ENCODE results near the gene CARNS1. TPM values are rescaled to one million over a fixed set of nuclear protein-coding genes. Genes with fewer than 3 reads are reported as not detected.

Gene CARNS1
- total and polyA plus RNA-seq, 4 donors, result 0.05 to 0.19 (median 0.10) TPM

- H3K4me3 ChIP-seq (ENCODE audit: low read depth in 1 of 3, low read length in 3 of 3), result no peak overlapping the region
- peaks cover 20 to 36% (median 22%) of the 10 kb centered on the region in 4 donors for H3K36me3 ChIP-seq (ENCODE audit: control insufficient read depth in 4 of 4, insufficient read depth in 3 of 4, low read depth in 1 of 4, low read length in 3 of 4)
- H3K9me3 ChIP-seq (ENCODE audit: control insufficient read depth in 4 of 4, low read length in 3 of 4), result no peaks in the 10 kb centered on the region
- no peak for DNase-seq (ENCODE audit: low spot score)
- WGBS, result 89% methylated on average over 6 of the region's 6 CpGs
- H3K4me1 ChIP-seq (ENCODE audit: control insufficient read depth in 4 of 4, insufficient read depth in 4 of 4, low read length in 3 of 4), result peaks cover 8 to 37% (median 21%) of the 10 kb centered on the region in 4 donors
- H3K9ac ChIP-seq (ENCODE audit: low read depth in 1 of 2, low read length in 2 of 2), result no peak overlapping the region
- no peaks in the 10 kb centered on the region for H3K27me3 ChIP-seq (ENCODE audit: control insufficient read depth in 4 of 4, insufficient read depth in 4 of 4, low read length in 3 of 4)
- TF ChIP-seq GABPA (IDR thresholded peaks at IDR 0.05 in 1 of 2, conservative IDR thresholded peaks at IDR 0.05 in 1 of 2), result no peak
- no peak for TF ChIP-seq ATF3 (IDR thresholded peaks at IDR 0.05)
- TF ChIP-seq, protein P1, sequence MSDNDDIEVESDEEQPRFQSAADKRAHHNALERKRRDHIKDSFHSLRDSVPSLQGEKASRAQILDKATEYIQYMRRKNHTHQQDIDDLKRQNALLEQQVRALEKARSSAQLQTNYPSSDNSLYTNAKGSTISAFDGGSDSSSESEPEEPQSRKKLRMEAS (IDR thresholded peaks at IDR 0.05), result no peak
- TF ChIP-seq, protein P2, sequence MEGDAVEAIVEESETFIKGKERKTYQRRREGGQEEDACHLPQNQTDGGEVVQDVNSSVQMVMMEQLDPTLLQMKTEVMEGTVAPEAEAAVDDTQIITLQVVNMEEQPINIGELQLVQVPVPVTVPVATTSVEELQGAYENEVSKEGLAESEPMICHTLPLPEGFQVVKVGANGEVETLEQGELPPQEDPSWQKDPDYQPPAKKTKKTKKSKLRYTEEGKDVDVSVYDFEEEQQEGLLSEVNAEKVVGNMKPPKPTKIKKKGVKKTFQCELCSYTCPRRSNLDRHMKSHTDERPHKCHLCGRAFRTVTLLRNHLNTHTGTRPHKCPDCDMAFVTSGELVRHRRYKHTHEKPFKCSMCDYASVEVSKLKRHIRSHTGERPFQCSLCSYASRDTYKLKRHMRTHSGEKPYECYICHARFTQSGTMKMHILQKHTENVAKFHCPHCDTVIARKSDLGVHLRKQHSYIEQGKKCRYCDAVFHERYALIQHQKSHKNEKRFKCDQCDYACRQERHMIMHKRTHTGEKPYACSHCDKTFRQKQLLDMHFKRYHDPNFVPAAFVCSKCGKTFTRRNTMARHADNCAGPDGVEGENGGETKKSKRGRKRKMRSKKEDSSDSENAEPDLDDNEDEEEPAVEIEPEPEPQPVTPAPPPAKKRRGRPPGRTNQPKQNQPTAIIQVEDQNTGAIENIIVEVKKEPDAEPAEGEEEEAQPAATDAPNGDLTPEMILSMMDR (IDR thresholded peaks at IDR 0.05; ENCODE audit: low read depth, low read length, missing input control), result no peak
- no peak for TF ChIP-seq RAD21 (IDR thresholded peaks at IDR 0.05)
- TF ChIP-seq TAF1 (conservative IDR thresholded peaks at IDR 0.05), result no peak
- TF ChIP-seq YY1 (IDR thresholded peaks at IDR 0.05), result no peak
- TF ChIP-seq HNF4G (IDR thresholded peaks at IDR 0.05), result no peak
- TF ChIP-seq FOXA1 (IDR thresholded peaks at IDR 0.05), result no peak
- TF ChIP-seq, protein P3, sequence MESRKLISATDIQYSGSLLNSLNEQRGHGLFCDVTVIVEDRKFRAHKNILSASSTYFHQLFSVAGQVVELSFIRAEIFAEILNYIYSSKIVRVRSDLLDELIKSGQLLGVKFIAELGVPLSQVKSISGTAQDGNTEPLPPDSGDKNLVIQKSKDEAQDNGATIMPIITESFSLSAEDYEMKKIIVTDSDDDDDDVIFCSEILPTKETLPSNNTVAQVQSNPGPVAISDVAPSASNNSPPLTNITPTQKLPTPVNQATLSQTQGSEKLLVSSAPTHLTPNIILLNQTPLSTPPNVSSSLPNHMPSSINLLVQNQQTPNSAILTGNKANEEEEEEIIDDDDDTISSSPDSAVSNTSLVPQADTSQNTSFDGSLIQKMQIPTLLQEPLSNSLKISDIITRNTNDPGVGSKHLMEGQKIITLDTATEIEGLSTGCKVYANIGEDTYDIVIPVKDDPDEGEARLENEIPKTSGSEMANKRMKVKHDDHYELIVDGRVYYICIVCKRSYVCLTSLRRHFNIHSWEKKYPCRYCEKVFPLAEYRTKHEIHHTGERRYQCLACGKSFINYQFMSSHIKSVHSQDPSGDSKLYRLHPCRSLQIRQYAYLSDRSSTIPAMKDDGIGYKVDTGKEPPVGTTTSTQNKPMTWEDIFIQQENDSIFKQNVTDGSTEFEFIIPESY (IDR thresholded peaks at IDR 0.05), result no peak
- no peak for TF ChIP-seq REST (IDR thresholded peaks at IDR 0.05)
- TF ChIP-seq NR2F2 (IDR thresholded peaks at IDR 0.05), result no peak
- TF ChIP-seq EGR1 (IDR thresholded peaks at IDR 0.05; ENCODE audit: low read depth in 2 of 2), result no peak
- TF ChIP-seq HNF4A (conservative IDR thresholded peaks at IDR 0.05), result no peak
- no peak for TF ChIP-seq SP1 (IDR thresholded peaks at IDR 0.05)
- no peak for TF ChIP-seq JUND (IDR thresholded peaks at IDR 0.05)
- no peak for TF ChIP-seq RXRA (IDR thresholded peaks at IDR 0.05)
- no peak for TF ChIP-seq FOXA2 (IDR thresholded peaks at IDR 0.05)
- H3K27ac ChIP-seq (ENCODE audit: low read depth in 1 of 2, low read length in 2 of 2), result no peak overlapping the region
Observed at GRCh38 chr11:67397536-67397935, 17.9 kb upstream of the CARNS1 start.

Data from liver (tissue), 9 donors.